ENCODE measurements around the gene ODF2L.

ODF2L gene

GRCh38 chr1:86317926-86318325 is 78.2 kb downstream of the ODF2L start:
- no peak for DNase-seq

- no peak for DNase-seq
Measured at GRCh38 chr1:86305731-86306130, 90.4 kb downstream of the ODF2L start.

GRCh38 chr1:86303041-86303690 is 93.0 kb downstream of the ODF2L start:
- DNase-seq = no peak

All from NCI-H187 treated with DMSO at 0.1 percent for 48 hours (cell line).